ENCODE measurements around the gene OPN4.

Gene OPN4

GRCh38 chr10:86662186-86663045, 8.1 kb downstream of the OPN4 start:
- no peak for DNase-seq (ENCODE audit: low read depth in 2 of 2)

GRCh38 chr10:86663046-86663345, 8.6 kb downstream of the OPN4 start:
- DNase-seq (ENCODE audit: low read depth in 2 of 2), result no peak

- no peak for DNase-seq (ENCODE audit: low read depth in 2 of 2)
These were observed 9.4 kb downstream of the OPN4 start for GRCh38 chr10:86663576-86664339.

GRCh38 chr10:86664341-86665217, 10.2 kb downstream of the OPN4 start:
- DNase-seq (ENCODE audit: low read depth in 2 of 2), result no peak

GRCh38 chr10:86665218-86665607, 10.9 kb downstream of the OPN4 start:
- DNase-seq (ENCODE audit: low read depth in 2 of 2), result no peak

- DNase-seq (ENCODE audit: low read depth in 2 of 2), result no peak
These were observed 11.5 kb downstream of the OPN4 start for GRCh38 chr10:86665868-86666267.

GRCh38 chr10:86666538-86666937, 12.2 kb downstream of the OPN4 start:
- no peak for DNase-seq (ENCODE audit: low read depth in 2 of 2)

GRCh38 chr10:86667421-86668181, 13.3 kb downstream of the OPN4 start:
- no peak for DNase-seq (ENCODE audit: low read depth in 2 of 2)

- DNase-seq (ENCODE audit: low read depth in 2 of 2), result no peak
These were observed 14.2 kb downstream of the OPN4 start, which contains the start of gene LDB3 for GRCh38 chr10:86668297-86669165. Gene LDB3 (plus strand): TSS chr10:86668511. CDS start chr10:86668692, 181 bp downstream.

GRCh38 chr10:86670290-86670811, 16.0 kb downstream of the OPN4 start:
- no peak for DNase-seq (ENCODE audit: low read depth in 2 of 2)

- no peak for DNase-seq (ENCODE audit: low read depth in 2 of 2)
These were observed 16.5 kb downstream of the OPN4 start for GRCh38 chr10:86670876-86671275.

- no peak for DNase-seq (ENCODE audit: low read depth in 2 of 2)
These were observed 17.1 kb downstream of the OPN4 start for GRCh38 chr10:86671419-86671818.

- no peak for DNase-seq (ENCODE audit: low read depth in 2 of 2)
These were observed 17.8 kb downstream of the OPN4 start for GRCh38 chr10:86671985-86672710.

- no peak for DNase-seq (ENCODE audit: low read depth in 2 of 2)
These were observed 19.0 kb downstream of the OPN4 start for GRCh38 chr10:86673216-86673826.

- DNase-seq (ENCODE audit: low read depth in 2 of 2), result no peak
These were observed 19.7 kb downstream of the OPN4 start for GRCh38 chr10:86673827-86674581.

- no peak for DNase-seq (ENCODE audit: low read depth in 2 of 2)
These were observed 20.6 kb downstream of the OPN4 start for GRCh38 chr10:86674912-86675311.

GRCh38 chr10:86677374-86677773, 23.0 kb downstream of the OPN4 start:
- no peak for DNase-seq (ENCODE audit: low read depth in 2 of 2)

Measured in stimulated activated CD8-positive, alpha-beta memory T cell treated with anti-CD3 and anti-CD28 coated beads, Interleukin-2, amount 100 ng/mL, for 1 hour (primary cell).